Suprapubic skin (tissue), 4 donors: ENCODE measurements around the gene RELCH. TPM values are rescaled to one million over a fixed set of nuclear protein-coding genes. Genes with fewer than 3 reads are reported as not detected.

Source experiments
- DNase-seq, 2 donors: peaks; one replicate each; pipeline ENCODE4 v3.0.0-alpha.2; 2019; ENCODE audit warnings: low spot score in 2 of 2
- H3K27ac ChIP-seq: fragments of 200-600 bp; sonication (generic); one replicate; pipeline ENCODE4 v1.5.1; 2019
- H3K27me3 ChIP-seq: fragments of 200-600 bp; sonication (generic); one replicate; pipeline ENCODE4 v1.5.1; 2019
- H3K36me3 ChIP-seq: fragments of 200-600 bp; sonication (generic); one replicate; pipeline ENCODE4 v1.5.1; 2019
- H3K4me1 ChIP-seq: fragments of 200-600 bp; sonication (generic); one replicate; pipeline ENCODE4 v1.5.1; 2019
- H3K4me3 ChIP-seq: fragments of 200-600 bp; sonication (generic); one replicate; pipeline ENCODE4 v1.5.1; 2019; ENCODE audit warnings: mild to moderate bottlenecking
- H3K9me3 ChIP-seq: fragments of 200-600 bp; sonication (generic); one replicate; pipeline ENCODE4 v1.5.1; 2019
- CTCF ChIP-seq, 2 donors: fragments of 200-600 bp in 1 of 2; fragments of 450-650 bp in 1 of 2; sonication (generic) in 1 of 2; IDR thresholded peaks; one replicate each; pipeline ENCODE4 v1.5.1; 2016 to 2019; ENCODE audit warnings: antibody characterized with exemption in 2 of 2, mild to moderate bottlenecking in 1 of 2, moderate library complexity in 1 of 2
- EP300 ChIP-seq: sonication (generic); formaldehyde crosslinking; IDR thresholded peaks from one replicate; pipeline ENCODE4 v1.6.1; 2017; ENCODE audit warnings: antibody characterized with exemption
- POLR2A ChIP-seq, 2 donors: fragments of 450-650 bp; IDR thresholded peaks; one replicate each; pipeline ENCODE4 v1.6.1; 2017; ENCODE audit warnings: antibody characterized with exemption in 2 of 2, mild to moderate bottlenecking in 2 of 2, moderate library complexity in 2 of 2
- POLR2AphosphoS5 ChIP-seq, 3 donors: sonication (generic); formaldehyde crosslinking; IDR thresholded peaks; one replicate each; pipeline ENCODE4 v1.6.1; 2017; ENCODE audit warnings: antibody characterized with exemption in 3 of 3
- WGBS: methylation state at CpG from one replicate; pipeline ENCODE4 v1.1.5; 2018; 5-methylcytosine and 5-hydroxymethylcytosine counted together
- total RNA-seq, 4 donors: library from RNA; depleted of rRNA; stranded (reverse); fragments of >200 nt; gene quantifications; one replicate each; pipeline ENCODE4 v1.1.0, GENCODE V29; 2016

The RELCH gene
- 100 to 1,000 TPM in 1 of 4 donors, 10 to 100 TPM in 3; 54.2 to 108 (median 61.9) TPM for total RNA-seq

- Histone ChIP-seq H3K9me3 (no peaks in the 10 kb centered on the region), H3K4me3 (peak within 1 kb of the TSS; percentile 60), H3K27me3 (no peaks in the 10 kb centered on the region), H3K4me1 (peaks cover 52% of the 10 kb centered on the region), H3K36me3 (no peaks in the 10 kb centered on the region), H3K27ac (peak within 1 kb of the TSS; percentile 83)
- peak; percentile 96 to 97 for DNase-seq
- TF ChIP-seq POLR2A (IDR thresholded peaks at IDR 0.05) (peak; percentile 63 to 73), CTCF (IDR thresholded peaks at IDR 0.05) (no peak), POLR2AphosphoS5 (IDR thresholded peaks at IDR 0.05) (peak; percentile 55 to 93 (median 73))
- WGBS: under 1% methylated on average over 21 of the region's 55 CpGs
These were observed at the start of gene RELCH, which contains the start of gene PIGN for GRCh38 chr18:62186774-62187542. Gene RELCH (plus strand): TSS chr18:62187255. CDS start chr18:62187506, 251 bp downstream. Gene PIGN (minus strand): TSS chr18:62187056. CDS start chr18:62161353, 25,703 bp downstream.

GRCh38 chr18:62138461-62139235, 48.4 kb upstream of the RELCH start:
- Histone ChIP-seq H3K4me3 (no peak overlapping the region), H3K27me3 (no peaks in the 10 kb centered on the region), H3K27ac (no peak overlapping the region), H3K9me3 (no peaks in the 10 kb centered on the region), H3K4me1 (no peaks in the 10 kb centered on the region), H3K36me3 (peaks cover 42% of the 10 kb centered on the region)
- TF ChIP-seq POLR2AphosphoS5 (IDR thresholded peaks at IDR 0.05) (no peak), POLR2A (IDR thresholded peaks at IDR 0.05) (no peak), EP300 (no peak), CTCF (IDR thresholded peaks at IDR 0.05) (no peak)
- WGBS: 48% methylated on average over 2 of the region's 2 CpGs
- no peak for DNase-seq

- no peaks in the 10 kb centered on the region for H3K9me3 ChIP-seq
- H3K4me1 ChIP-seq: no peaks in the 10 kb centered on the region
- TF ChIP-seq POLR2A (IDR thresholded peaks at IDR 0.05) (no peak), EP300 (no peak), POLR2AphosphoS5 (IDR thresholded peaks at IDR 0.05) (no peak)
- WGBS: 96% methylated on average over 1 of the region's 1 CpG
- no peaks in the 10 kb centered on the region for H3K27me3 ChIP-seq
- DNase-seq: no peak
- H3K36me3 ChIP-seq: peaks cover 49% of the 10 kb centered on the region
- H3K27ac ChIP-seq: no peak overlapping the region
- no peak overlapping the region for H3K4me3 ChIP-seq
These were observed 46.8 kb upstream of the RELCH start for GRCh38 chr18:62140259-62140658.

GRCh38 chr18:62144338-62144737, 42.7 kb upstream of the RELCH start:
- Histone ChIP-seq H3K27ac (no peak overlapping the region), H3K27me3 (no peaks in the 10 kb centered on the region), H3K36me3 (peaks cover 28% of the 10 kb centered on the region), H3K9me3 (no peaks in the 10 kb centered on the region), H3K4me3 (no peak overlapping the region), H3K4me1 (no peaks in the 10 kb centered on the region)
- TF ChIP-seq EP300 (no peak), POLR2AphosphoS5 (IDR thresholded peaks at IDR 0.05) (no peak), POLR2A (IDR thresholded peaks at IDR 0.05) (no peak), CTCF (IDR thresholded peaks at IDR 0.05) (no peak)
- 98% methylated on average over 2 of the region's 2 CpGs for WGBS
- DNase-seq: no peak

- H3K4me1 ChIP-seq: no peaks in the 10 kb centered on the region
- 94% methylated on average over 9 of the region's 9 CpGs for WGBS
- H3K27ac ChIP-seq: no peak overlapping the region
- no peaks in the 10 kb centered on the region for H3K27me3 ChIP-seq
- DNase-seq: no peak
- TF ChIP-seq CTCF (IDR thresholded peaks at IDR 0.05) (no peak), POLR2AphosphoS5 (IDR thresholded peaks at IDR 0.05) (no peak), POLR2A (IDR thresholded peaks at IDR 0.05) (no peak), EP300 (no peak)
- H3K36me3 ChIP-seq: peaks cover 16% of the 10 kb centered on the region
- no peak overlapping the region for H3K4me3 ChIP-seq
- H3K9me3 ChIP-seq: no peaks in the 10 kb centered on the region
These were observed 35.8 kb upstream of the RELCH start for GRCh38 chr18:62151068-62151771.
